Stimulated activated CD8-positive, alpha-beta memory T cell treated with anti-CD3 and anti-CD28 coated beads, Interleukin-15, amount 100 ng/mL, for 24 hours (primary cell): ENCODE data around the gene PLAC1.

Experiments used
- DNase-seq: peaks from one replicate; pipeline ENCODE4 v3.0.0-alpha.2; 2020; ENCODE audit warnings: low read depth

Gene PLAC1

GRCh38 chrX:134631426-134632346 is 26.6 kb downstream of the PLAC1 start:
- no peak for DNase-seq

GRCh38 chrX:134628663-134629062 is 29.6 kb downstream of the PLAC1 start:
- no peak for DNase-seq

- DNase-seq: no peak
These were observed 31.8 kb downstream of the PLAC1 start for GRCh38 chrX:134626434-134626833.

GRCh38 chrX:134625315-134625718 is 33.0 kb downstream of the PLAC1 start:
- DNase-seq: no peak

GRCh38 chrX:134624046-134624430 is 34.2 kb downstream of the PLAC1 start:
- no peak for DNase-seq

GRCh38 chrX:134623293-134624045 is 34.8 kb downstream of the PLAC1 start:
- DNase-seq: no peak

DNA sequence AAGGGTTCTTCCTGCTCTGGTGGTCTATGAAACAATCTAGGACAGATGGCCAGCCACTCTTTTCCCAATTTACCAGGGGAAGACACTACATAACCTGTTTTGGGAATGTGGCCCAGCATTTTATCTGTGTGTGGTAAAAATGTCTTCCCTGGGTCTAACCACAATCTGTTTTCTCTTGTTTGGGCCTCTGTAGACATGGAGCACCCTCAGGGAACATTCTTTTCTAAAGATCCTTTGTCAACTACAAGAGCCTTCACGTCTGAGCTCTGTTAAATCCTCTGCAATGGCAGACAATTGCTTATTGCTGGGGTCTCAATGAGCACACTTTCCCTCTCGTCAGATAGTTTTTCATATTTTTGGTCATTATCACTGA is 35.5 kb downstream of the PLAC1 start:
- no peak for DNase-seq

DNA sequence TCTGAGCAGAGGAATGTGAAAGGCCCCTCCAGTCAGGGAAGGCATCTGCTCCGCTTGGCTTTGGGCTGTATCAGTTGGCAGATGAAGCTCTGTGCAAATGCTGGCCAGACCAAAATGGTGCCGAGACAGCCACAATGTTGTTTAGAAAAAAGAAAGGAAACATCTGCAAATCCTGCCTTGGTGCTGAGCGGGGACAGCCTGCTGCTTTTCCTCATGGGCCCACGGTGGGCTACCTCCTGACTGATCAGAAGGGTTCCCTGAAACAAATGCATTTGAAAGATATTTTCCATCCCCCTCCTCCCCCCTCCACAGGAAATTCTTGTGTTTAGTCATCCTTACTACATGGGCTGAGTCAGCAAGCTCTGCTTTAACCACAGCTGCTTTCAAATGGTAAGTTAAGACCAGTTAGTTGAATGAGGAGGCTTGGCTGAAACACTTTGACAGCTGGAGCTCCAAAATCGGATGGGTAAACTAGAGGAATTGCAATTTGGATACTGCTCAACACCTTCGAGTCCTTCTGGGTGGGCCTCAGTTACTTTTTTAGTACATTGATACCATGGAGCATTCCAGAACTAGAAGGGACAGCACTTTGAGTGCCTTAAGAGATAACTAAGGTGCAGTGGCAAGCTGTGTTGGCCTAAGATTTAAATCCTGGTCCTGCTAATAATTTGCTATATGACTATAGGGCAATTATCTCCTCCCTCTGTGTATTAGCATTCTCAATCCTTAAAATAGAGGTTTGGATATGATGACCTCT is 36.0 kb downstream of the PLAC1 start:
- no peak for DNase-seq

DNA sequence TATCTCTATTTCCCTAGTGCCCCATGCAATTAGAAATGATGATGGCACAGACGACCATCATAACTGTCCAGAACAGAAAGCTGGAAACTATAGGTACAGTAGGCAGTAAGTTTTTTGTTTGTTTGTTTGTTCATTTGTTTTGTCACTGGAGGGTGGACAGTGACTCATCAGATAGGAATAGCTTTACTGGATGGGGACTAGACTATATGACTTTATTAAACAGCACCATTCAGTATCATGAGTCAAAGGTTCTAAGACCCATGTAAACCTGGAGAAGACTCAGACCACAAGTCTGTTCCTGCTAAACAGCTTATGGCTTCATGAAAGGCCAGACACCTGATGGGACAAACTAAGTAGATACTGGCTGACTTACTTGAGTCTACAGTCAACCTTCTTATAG is 38.4 kb downstream of the PLAC1 start:
- no peak for DNase-seq

GRCh38 chrX:134613396-134613795 is 44.9 kb downstream of the PLAC1 start:
- DNase-seq: no peak

- DNase-seq: no peak
These were observed 50.1 kb downstream of the PLAC1 start for GRCh38 chrX:134608153-134608552.

DNA sequence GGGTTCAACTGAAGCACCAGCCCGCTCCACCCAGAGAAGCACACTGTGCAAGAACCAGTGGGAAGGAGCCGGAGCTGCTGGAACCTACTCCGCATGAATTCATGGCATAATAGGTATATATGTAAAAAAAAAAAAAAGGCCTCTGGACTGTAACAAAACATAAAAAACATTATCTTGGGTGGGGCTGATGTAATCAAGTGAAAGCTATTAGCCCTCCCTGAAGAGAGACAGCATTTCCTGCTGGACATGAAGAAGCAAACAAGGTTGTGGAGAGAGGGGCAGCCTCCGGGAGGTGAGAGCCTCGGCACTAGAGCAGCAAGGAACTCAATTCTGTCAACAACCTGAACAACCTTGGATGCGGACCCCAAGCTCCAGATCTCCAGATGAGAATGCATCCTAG is 50.7 kb downstream of the PLAC1 start:
- no peak for DNase-seq

- no peak for DNase-seq
These were observed 53.5 kb downstream of the PLAC1 start for GRCh38 chrX:134604701-134605311.

- DNase-seq: no peak
These were observed 54.2 kb downstream of the PLAC1 start for GRCh38 chrX:134603806-134604700.

GRCh38 chrX:134602410-134602809 is 55.9 kb downstream of the PLAC1 start:
- DNase-seq: no peak

- DNase-seq: no peak
These were observed 57.0 kb downstream of the PLAC1 start for GRCh38 chrX:134601240-134601765.

- no peak for DNase-seq
These were observed 57.6 kb downstream of the PLAC1 start for GRCh38 chrX:134600714-134601113.

GRCh38 chrX:134599184-134599914 is 58.9 kb downstream of the PLAC1 start:
- no peak for DNase-seq

- DNase-seq: no peak
These were observed 66.0 kb downstream of the PLAC1 start for GRCh38 chrX:134592303-134592702.

GRCh38 chrX:134591502-134591901 is 66.8 kb downstream of the PLAC1 start:
- DNase-seq: no peak
